HEK293 (cell line): Measurements from ENCODE around the gene NPAS2.

Source experiments
- KLF1 ChIP-seq: fragments of 450-650 bp; formaldehyde crosslinking; IDR thresholded peaks from 2 replicates; pipeline ENCODE4 v1.5.1; 2016; ENCODE audit warnings: missing biosample characterization, missing genetic modification characterization
- KLF10 ChIP-seq: fragments of 450-650 bp; IDR thresholded peaks from 2 replicates; pipeline ENCODE4 v1.5.1; 2018; ENCODE audit warnings: missing biosample characterization, mild to moderate bottlenecking, missing genetic modification characterization
- KLF16 ChIP-seq: fragments of 450-650 bp; formaldehyde crosslinking; IDR thresholded peaks from 2 replicates; pipeline ENCODE4 v1.5.1; 2017; ENCODE audit warnings: missing biosample characterization, missing genetic modification characterization
- KLF17 ChIP-seq: fragments of 450-650 bp; formaldehyde crosslinking; IDR thresholded peaks from 2 replicates; pipeline ENCODE4 v1.5.1; 2016; ENCODE audit warnings: missing biosample characterization, missing genetic modification characterization
- KLF8 ChIP-seq: fragments of 450-650 bp; formaldehyde crosslinking; IDR thresholded peaks from 2 replicates; pipeline ENCODE4 v1.5.1; 2016; ENCODE audit warnings: missing biosample characterization, missing genetic modification characterization
- KLF9 ChIP-seq: fragments of 450-650 bp; formaldehyde crosslinking; IDR thresholded peaks from 2 replicates; pipeline ENCODE4 v1.5.1; 2016; ENCODE audit warnings: missing biosample characterization, missing genetic modification characterization, low read depth
- PBX3 ChIP-seq: sonication (generic); formaldehyde crosslinking; IDR thresholded peaks from 2 replicates; pipeline ENCODE4 v1.8.1; 2022; ENCODE audit warnings: mild to moderate bottlenecking, moderate library complexity, missing genetic modification reagents
- SETDB1 ChIP-seq: IDR thresholded peaks from one replicate; pipeline ENCODE4 v1.6.1; 2017; ENCODE audit warnings: mild to moderate bottlenecking, low read length, moderate library complexity, mixed read lengths; ENCODE audit not compliant: insufficient read length
- YY1 ChIP-seq: fragments of 450-650 bp; formaldehyde crosslinking; IDR thresholded peaks from 2 replicates; pipeline ENCODE4 v1.5.1; 2018; ENCODE audit warnings: missing biosample characterization, missing genetic modification characterization
- ZBTB10 ChIP-seq: fragments of 450-650 bp; formaldehyde crosslinking; IDR thresholded peaks from 2 replicates; pipeline ENCODE4 v1.5.1; 2016; ENCODE audit warnings: missing biosample characterization, missing genetic modification characterization
- ZBTB11 ChIP-seq: fragments of 450-650 bp; formaldehyde crosslinking; conservative IDR thresholded peaks from 2 replicates; pipeline ENCODE4 v1.5.1; 2016; ENCODE audit warnings: low read depth, missing biosample characterization, missing genetic modification characterization
- ZBTB17 ChIP-seq: fragments of 450-650 bp; formaldehyde crosslinking; IDR thresholded peaks from 2 replicates; pipeline ENCODE4 v1.5.1; 2016; ENCODE audit warnings: missing biosample characterization, missing genetic modification characterization
- ZBTB48 ChIP-seq: fragments of 450-650 bp; formaldehyde crosslinking; IDR thresholded peaks from 2 replicates; pipeline ENCODE4 v1.5.1; 2016; ENCODE audit warnings: missing biosample characterization, missing genetic modification characterization
- ZEB2 ChIP-seq: fragments of 450-650 bp; formaldehyde crosslinking; IDR thresholded peaks from 2 replicates; pipeline ENCODE4 v1.5.1; 2016; ENCODE audit warnings: missing biosample characterization, missing genetic modification characterization
- ZFP69B ChIP-seq: fragments of 450-650 bp; formaldehyde crosslinking; IDR thresholded peaks from 2 replicates; pipeline ENCODE4 v1.5.1; 2016; ENCODE audit warnings: missing biosample characterization, missing genetic modification characterization
- ZNF121 ChIP-seq: fragments of 450-650 bp; formaldehyde crosslinking; IDR thresholded peaks from 2 replicates; pipeline ENCODE4 v1.5.1; 2016; ENCODE audit warnings: missing biosample characterization, missing genetic modification characterization
- ZNF2 ChIP-seq: fragments of 450-650 bp; formaldehyde crosslinking; IDR thresholded peaks from 2 replicates; pipeline ENCODE4 v1.5.1; 2016; ENCODE audit warnings: missing biosample characterization, missing genetic modification characterization
- ZNF223 ChIP-seq: fragments of 450-650 bp; formaldehyde crosslinking; IDR thresholded peaks from 2 replicates; pipeline ENCODE4 v1.5.1; 2016; ENCODE audit warnings: missing biosample characterization, missing genetic modification characterization
- ZNF24 ChIP-seq: fragments of 450-650 bp; formaldehyde crosslinking; IDR thresholded peaks from 2 replicates; pipeline ENCODE4 v1.5.1; 2016; ENCODE audit warnings: missing biosample characterization, missing genetic modification characterization
- ZNF302 ChIP-seq: fragments of 450-650 bp; formaldehyde crosslinking; IDR thresholded peaks from 2 replicates; pipeline ENCODE4 v1.5.1; 2016; ENCODE audit warnings: missing biosample characterization, missing genetic modification characterization, low read depth
- ZNF341 ChIP-seq: fragments of 450-650 bp; formaldehyde crosslinking; IDR thresholded peaks from 2 replicates; pipeline ENCODE4; 2016; ENCODE audit warnings: low read depth, missing biosample characterization, missing genetic modification characterization
- ZNF501 ChIP-seq: fragments of 450-650 bp; formaldehyde crosslinking; IDR thresholded peaks from 2 replicates; pipeline ENCODE4 v1.5.1; 2016; ENCODE audit warnings: missing biosample characterization, missing genetic modification characterization
- ZNF610 ChIP-seq: fragments of 450-650 bp; formaldehyde crosslinking; IDR thresholded peaks from 2 replicates; pipeline ENCODE4 v1.5.1; 2016; ENCODE audit warnings: missing biosample characterization, missing genetic modification characterization, borderline replicate concordance
- ZNF639 ChIP-seq: fragments of 450-650 bp; formaldehyde crosslinking; IDR thresholded peaks from 2 replicates; pipeline ENCODE4 v1.5.1; 2016; ENCODE audit warnings: missing biosample characterization, missing genetic modification characterization
- ZNF76 ChIP-seq: fragments of 450-650 bp; formaldehyde crosslinking; IDR thresholded peaks from 2 replicates; pipeline ENCODE4; 2016; ENCODE audit warnings: low read depth, missing biosample characterization, missing genetic modification characterization, borderline replicate concordance

The NPAS2 gene

GRCh38 chr2:101001691-101002561 is 182.0 kb downstream of the NPAS2 start, which contains the start of gene RPL31 (continued):
- peak; percentile 74; the same call in 1 of the 2 replicates for TF ChIP-seq PBX3 (CRISPR knock-in tag)
- no peak for TF ChIP-seq ZNF341 (tag by site-specific recombination)
- TF ChIP-seq ZBTB11 = peak; percentile 94
- TF ChIP-seq ZNF2 (tag by site-specific recombination) = 0 out of 2 replicates have a peak, but pooled peaks have one; percentile 27
- TF ChIP-seq YY1 (tag by site-specific recombination) = 0 out of 2 replicates have a peak, but pooled peaks have one; percentile 27
- no peak for TF ChIP-seq ZNF223 (tag by site-specific recombination)
- peak; percentile 38; the same call in 1 of the 2 replicates for TF ChIP-seq ZNF610 (tag by site-specific recombination)
- TF ChIP-seq ZEB2 (tag by site-specific recombination) = 0 out of 2 replicates have a peak, but pooled peaks have one; percentile 46
- no peak for TF ChIP-seq ZBTB10 (tag by site-specific recombination)
- peak; percentile 94 for TF ChIP-seq ZNF76
- no peak for TF ChIP-seq ZBTB48 (tag by site-specific recombination)
- TF ChIP-seq KLF9 (tag by site-specific recombination) = peak; percentile 94
- 0 out of 2 replicates have a peak, but pooled peaks have one; percentile 43 for TF ChIP-seq ZNF639 (tag by site-specific recombination)
- TF ChIP-seq KLF16 (tag by site-specific recombination) = peak; percentile 75
- peak; percentile 100 for TF ChIP-seq ZFP69B (tag by site-specific recombination)
- TF ChIP-seq KLF1 (tag by site-specific recombination) = 0 out of 2 replicates have a peak, but pooled peaks have one; percentile 15
- no peak for TF ChIP-seq ZNF302 (tag by site-specific recombination)
- peak; percentile 42 for TF ChIP-seq ZBTB17 (tag by site-specific recombination)
- 0 out of 2 replicates have a peak, but pooled peaks have one; percentile 33 for TF ChIP-seq ZNF121 (tag by site-specific recombination)
- TF ChIP-seq KLF10 (tag by site-specific recombination) = peak; percentile 64; the same call in 1 of the 2 replicates
- peak; percentile 65 for TF ChIP-seq SETDB1
- TF ChIP-seq KLF17 = 0 out of 2 replicates have a peak, but pooled peaks have one; percentile 34
- TF ChIP-seq KLF8 (tag by site-specific recombination) = peak; percentile 75; the same call in 1 of the 2 replicates
- peak; percentile 57; the same call in 1 of the 2 replicates for TF ChIP-seq ZNF501
- TF ChIP-seq ZNF24 (tag by site-specific recombination) = peak; percentile 59; the same call in 1 of the 2 replicates
